GM19438 (cell line): Measurements from ENCODE around the gene ATOH8.

Source experiments
- ATAC-seq: cut with Tn5 transposase; IDR thresholded peaks from one replicate; pipeline ENCODE4 v1.9.1; 2021; ENCODE audit warnings: low read depth; ENCODE audit not compliant: unreplicated experiment

Gene ATOH8

DNA sequence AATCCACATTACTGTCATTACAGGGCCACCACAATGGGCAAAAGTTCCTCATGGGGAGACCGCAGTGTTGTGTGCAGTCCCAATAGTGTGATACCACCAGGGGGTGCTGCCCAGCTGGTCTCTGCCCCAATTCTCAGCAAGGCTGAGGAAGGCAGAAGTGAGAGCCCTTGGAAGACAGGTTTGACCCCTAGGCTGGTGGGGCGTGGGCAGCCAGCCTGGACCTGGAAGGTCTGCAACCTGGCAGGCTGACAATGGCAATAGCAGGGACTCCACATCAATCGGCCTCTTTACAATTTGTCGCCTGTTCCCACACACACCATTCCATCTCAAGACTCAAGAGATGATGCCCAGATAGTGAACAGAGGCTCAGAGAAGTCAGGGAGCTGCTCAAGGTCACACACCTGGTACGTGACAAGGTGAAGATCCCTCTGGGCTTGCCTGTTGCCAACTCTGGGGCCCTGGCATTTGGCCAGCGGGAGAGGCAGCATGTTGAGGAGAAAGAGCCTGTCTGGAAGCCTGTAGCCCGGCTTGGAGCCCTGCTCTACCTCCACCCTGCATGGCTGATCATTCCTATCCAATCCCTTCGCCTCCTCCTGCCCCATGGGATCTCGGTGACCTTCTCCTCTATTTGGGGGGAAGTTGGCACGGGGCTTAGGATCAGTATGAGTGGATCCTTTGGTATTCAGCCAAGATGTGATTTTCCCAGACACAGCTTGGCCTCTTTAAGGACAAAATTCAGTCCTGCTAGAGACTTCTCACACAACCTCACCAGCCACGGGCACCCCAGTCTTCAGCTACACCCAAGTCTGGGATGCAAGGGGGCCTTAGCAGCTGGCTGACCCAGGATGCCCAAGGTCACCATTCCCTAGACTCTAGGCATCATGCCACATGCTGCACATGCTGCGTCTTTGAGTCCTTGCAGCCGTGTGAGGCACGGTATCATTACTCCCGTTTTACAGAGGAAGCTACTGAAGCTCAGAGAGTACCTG lies 2.9 kb upstream of the ATOH8 start:
- no peak for ATAC-seq

DNA sequence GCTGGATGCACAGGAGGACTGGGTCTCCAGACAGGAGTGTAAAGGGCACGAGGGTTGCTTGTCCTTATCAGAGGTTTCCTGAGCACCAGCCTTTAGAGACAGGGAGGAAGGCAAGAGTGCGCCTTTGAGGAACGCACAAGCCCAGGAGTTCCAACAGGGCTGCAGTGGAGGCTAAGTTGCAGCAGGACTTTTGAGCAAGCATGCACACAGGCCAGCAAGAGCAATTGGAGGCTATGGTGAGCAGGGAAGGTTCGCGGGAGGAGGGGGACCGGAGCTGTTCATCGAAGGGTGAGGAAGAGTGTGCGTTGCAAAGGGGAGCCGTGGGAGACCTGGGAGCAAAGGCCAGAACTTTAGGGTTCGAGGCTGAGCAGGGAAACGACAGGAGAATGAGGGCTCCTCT lies 2.2 kb upstream of the ATOH8 start:
- no peak for ATAC-seq

DNA sequence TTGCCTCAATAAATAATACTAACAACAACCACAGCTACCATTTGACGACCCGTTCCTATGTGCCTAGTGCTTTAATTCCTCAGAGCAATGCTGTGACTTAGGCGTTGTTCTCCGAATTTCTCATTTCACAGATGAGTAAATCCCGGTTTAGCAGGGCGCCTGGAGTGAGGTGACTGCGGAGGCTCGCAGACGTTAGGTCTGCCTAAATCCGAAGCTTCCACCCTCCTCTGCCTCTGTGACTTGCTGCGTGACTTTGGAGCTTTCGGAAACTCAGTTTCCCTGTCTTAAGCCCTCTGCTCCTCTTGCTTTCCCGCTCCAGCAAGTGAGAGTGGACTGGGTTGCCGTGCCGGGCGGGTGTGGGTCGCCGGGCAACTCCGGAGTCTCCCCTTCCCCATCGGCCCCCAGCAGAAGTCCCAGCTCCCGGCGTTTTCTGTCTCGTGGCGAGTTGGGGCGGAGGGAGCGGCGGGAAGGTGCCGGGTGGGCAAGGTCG lies 711 bp upstream of the ATOH8 start:
- ATAC-seq, result no peak

DNA sequence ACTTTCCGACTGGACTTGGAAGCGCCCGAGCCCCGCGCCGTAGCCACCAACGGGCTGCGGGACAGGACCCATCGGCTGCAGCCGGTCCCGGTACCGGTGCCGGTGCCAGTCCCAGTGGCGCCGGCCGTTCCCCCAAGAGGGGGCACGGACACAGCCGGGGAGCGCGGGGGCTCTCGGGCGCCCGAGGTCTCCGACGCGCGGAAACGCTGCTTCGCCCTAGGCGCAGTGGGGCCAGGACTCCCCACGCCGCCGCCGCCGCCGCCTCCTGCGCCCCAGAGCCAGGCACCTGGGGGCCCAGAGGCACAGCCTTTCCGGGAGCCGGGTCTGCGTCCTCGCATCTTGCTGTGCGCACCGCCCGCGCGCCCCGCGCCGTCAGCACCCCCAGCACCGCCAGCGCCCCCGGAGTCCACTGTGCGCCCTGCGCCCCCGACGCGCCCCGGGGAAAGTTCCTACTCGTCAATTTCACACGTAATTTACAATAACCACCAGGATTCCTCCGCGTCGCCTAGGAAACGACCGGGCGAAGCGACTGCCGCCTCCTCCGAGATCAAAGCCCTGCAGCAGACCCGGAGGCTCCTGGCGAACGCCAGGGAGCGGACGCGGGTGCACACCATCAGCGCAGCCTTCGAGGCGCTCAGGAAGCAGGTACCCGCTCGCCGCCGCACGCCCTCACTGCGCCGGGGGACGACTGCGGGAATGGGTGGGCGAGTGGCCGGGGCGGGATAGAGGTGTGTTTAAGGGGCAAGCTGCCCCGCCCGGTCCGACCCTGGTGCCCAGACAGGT lies 713 bp downstream of the ATOH8 start:
- ATAC-seq, result no peak

DNA sequence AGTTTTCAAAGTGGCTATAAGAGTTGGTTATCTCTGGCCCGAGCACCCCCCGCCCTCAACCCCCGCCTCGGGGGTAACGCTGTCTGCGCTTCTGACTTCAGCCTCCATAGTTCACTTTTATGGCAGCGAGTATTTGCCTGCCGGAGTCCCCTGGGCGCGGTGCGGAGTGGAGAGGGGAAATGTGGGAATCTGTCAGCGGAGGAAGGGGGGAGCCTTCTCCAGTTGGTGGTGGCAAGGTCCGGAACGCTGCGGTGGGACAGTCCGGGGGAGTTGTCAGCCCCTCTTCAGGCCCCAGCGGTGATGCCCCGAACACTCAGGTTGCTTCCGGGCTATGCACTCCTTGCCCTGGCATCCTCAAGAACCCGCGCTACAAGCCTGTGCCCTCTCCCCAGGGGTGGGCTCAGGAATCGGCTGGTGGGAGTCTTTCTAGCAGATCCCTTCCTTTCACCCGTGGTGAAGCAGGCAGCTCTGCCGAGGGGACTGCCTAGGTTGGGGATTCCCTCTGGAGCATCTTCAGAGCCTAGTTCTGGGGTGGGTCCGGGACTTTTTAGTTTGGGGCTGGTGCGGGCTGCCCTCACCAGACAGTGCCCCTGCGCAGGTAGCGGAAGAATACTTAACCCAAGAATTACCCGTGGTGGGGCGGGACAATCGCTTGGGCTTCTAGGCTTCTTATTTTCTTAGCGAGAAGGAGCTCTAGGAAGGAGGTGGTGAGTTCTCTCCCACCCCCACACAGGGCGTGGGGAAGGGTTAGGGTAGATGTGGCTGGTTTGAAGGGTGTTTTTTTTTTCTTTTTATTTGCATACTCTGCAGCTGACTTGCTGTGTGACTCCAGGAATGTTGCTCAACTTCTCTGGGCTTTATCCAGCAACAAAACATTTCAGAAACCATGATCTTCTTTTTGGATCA lies 1.6 kb downstream of the ATOH8 start:
- no peak for ATAC-seq

DNA sequence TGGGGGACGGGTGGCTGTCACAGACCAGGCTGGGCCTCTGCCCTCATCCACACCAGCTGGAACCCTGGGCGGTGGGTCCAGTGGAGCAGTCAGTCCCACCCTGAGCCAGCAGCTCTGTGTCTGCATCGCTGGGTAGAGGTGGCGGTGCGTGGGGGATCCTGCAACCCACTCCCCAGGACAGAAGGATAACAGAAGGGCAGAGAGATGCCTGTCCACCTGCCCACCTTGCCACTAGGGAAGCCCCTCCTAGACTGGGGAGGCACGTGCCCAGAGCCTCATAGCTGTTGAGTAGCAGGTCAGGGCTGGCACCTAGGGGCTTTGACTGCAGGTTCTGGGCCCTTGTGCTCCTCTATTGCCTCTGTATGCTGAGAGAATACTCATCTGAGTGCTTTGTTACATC lies 2.4 kb downstream of the ATOH8 start:
- ATAC-seq, result no peak

DNA sequence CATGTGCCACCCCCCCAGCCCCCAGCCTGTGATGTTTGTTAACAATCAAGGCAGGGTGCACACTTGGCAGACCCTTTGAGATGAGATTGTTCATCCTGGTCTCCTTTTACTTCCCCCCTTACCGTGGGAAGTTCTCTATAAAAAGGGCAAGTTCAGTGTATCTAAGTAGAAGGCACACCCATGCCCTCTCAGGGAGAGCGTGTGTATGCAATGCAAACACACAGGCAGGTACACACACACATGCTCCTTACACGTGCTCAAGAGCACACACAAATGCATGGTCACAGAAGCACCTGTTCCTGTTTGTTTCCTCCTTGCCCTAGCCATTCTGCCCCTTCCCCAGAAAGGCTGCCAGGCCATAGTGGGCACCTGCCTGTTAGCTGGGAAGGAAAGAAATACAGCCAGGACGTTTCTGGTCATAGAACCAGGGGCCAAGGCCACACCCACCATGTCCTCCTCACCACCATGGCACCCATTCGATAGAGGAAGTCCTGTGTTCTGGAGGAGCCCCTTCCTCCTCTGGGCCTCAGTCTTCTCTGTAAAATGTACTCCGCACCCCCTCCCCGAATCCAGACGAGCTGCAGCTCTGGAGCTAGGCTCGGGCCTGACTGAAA lies 3.1 kb downstream of the ATOH8 start:
- no peak for ATAC-seq

DNA sequence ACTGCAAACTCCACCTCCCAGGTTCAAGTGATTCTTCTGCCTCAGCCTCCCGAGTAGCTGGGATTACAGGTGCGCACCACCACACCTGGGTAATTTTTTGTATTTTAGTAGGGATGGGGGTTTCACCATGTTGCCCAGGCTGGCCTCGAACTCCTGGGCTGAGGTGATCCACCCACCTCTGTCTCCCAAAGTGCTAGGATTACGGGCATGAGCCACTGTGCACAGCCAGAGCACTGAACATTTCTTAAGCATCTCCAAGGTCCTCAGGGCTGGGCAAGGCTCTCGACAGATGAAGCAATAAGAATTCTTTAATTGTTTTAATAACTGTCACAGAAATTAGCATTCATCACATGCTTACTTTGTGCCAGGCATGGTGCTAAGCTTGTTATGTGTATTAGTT lies 4.1 kb downstream of the ATOH8 start:
- no peak for ATAC-seq

DNA sequence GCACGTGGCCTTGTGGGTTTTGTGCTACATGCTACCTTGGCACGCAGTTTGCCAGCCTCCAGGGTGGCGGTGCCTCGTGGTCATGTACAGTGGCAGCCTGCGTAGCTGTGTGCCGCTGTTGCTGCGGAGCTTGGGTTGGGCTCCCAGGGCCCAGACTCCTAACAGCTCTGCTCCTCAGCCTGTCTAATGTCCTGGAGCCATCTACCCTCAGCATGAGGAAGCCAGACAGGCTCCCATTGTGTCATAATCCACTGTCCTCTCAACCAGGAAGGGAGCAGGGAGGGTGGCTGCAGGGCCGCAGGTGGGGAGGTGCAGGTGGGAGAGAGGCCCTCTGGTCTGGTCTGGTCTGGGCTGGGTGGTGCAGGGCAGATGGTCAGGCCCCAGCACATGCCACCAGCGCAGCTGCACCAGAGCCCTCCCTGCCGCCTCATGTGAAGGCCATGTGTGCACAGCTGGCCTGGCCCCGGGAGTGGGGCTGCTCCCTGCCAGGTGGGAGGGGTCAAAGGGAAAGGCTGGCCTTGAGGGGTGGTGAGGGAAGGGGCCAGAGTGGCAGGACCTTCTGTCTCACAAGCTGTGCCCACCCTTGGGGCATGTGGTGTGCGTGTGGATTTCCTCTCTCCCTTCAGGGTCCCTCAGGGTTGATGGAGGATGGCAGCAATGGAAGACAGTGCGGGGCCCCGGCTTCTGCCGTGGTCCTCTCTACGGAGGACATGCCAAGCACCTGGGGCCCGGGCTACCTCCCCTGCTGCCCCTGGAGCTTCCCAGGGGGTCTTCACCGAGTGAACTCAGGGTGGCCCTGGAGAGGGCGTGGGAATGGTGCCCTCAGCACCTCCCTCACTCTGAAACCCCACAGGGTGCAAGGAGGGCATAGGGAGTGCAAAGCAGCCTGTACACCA lies 4.8 kb downstream of the ATOH8 start:
- ATAC-seq, result no peak

DNA sequence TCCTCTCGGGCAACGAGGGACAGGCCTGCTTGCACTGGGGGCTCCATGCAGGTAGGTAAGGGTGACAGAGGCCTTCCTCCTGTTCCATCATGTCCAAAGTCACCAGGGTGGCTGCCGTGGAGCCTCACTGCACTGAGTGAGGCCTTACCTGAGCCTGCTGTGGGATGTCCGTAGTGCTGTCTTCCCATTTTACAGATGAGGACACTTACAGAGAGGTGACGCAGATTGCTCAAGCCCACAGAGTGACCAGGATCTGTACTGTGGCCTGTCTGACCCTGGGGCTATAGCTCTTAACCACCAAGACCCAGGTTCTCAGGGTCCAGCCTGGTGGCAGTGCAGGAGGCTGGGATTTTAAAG lies 5.4 kb downstream of the ATOH8 start:
- no peak for ATAC-seq

DNA sequence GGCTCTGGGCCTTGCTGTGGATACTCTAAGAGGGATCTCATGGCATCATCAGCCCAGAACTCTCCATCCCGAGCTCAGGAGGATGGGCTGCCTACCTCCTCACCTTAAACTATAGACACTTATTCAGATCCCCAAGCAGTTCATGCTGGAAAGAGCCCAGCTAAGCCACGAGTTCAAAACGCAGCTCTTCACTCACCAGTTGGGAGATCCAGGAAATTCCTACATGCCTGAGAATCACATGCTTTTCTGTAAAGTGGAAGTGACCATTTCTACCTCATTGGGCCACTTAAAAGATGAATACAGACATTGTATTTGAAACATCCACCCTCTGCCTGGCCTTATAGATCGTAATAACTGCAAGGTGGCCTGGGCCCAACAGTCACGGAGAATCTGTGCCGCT lies 6.6 kb downstream of the ATOH8 start:
- no peak for ATAC-seq

DNA sequence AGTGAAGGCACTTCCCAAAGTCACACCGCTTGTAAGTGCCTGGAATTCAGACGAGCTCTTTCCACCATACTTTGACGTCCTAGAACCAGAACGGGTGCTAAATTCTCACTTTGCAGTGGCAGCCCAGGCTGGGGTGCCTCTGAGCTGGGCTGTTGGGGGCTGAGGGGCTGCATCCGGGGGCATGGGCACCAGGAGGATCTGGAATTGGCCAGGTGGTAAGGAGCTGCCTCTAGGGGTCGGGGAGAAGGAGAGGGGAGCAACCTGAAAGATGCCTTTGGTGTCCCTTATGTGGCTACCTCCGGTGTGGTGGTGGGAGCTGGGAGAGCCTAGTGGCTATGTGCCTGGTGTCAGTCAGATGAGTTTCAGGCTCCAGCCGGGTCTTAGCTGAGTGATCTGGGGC lies 7.1 kb downstream of the ATOH8 start:
- no peak for ATAC-seq

DNA sequence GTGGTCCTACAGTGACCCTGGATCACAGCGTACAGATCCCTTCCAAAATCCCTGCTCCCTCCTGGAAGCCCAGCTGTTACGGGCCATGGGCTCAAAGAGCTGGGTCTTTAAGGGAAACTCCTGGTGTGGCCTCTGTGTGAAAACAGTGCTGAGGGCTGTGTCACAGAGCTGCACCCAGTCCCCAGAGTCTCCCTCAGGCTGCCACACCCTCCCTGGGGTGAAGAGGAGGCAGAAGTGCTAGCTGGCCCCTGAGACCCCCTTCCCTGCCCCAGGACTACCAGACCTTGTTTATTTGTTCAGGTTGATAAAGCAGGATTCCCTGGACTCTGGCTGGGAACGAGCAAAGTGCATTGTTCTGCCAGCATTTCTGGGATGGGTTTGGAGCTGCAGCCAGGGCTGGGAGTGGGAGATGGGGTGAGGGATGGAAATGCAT lies 7.7 kb downstream of the ATOH8 start:
- ATAC-seq, result no peak

DNA sequence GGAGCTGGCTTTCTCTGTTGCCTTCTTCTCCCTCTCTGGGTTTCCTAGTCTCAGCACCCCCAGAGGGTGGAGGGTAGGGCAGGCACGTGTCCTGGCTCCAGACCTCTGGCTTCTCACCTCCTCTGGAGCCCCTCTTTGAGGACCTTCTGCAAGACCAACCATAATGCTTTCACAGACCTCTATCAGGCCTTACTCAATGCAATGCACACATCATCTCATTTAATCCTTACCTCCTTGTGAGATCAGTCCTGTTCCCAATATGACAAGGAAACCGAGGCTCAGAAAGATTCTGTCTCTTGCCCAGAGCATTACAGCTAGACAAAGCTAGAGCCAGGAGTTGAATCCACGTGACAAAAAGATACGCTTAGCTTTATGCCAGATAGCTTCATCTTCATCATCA lies 8.2 kb downstream of the ATOH8 start:
- no peak for ATAC-seq

DNA sequence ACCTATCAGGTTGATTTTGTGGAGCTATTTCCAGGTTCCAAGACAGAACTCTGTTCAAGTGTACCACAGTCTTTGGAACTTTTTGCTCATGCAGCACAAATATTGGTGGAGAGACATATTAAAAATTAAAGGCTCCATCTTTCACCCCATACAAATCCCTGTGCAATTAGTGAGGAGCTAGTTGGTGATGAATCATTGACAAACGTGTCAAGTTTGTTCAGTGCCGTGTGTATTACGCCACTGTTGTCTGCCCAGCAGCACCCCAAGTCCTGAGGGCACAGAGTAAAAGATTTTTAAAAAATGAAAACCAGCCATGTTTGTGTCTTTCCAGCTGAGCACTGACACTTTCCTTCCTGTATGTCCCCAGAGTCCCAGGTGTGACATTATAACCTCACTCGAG lies 9.3 kb downstream of the ATOH8 start:
- ATAC-seq, result no peak

DNA sequence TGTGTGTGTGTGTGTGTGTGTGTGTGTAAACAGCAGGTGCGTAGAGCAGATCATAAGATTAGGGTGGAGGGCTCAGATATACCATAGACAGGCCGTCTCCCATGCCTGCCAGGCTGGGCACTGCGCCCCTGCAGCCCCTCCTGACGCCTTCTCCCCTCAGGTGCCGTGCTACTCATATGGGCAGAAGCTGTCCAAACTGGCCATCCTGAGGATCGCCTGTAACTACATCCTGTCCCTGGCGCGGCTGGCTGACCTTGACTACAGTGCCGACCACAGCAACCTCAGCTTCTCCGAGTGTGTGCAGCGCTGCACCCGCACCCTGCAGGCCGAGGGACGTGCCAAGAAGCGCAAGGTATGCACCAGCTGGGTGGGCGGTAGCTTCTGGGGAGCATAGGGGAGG lies 10.0 kb downstream of the ATOH8 start:
- no peak for ATAC-seq

DNA sequence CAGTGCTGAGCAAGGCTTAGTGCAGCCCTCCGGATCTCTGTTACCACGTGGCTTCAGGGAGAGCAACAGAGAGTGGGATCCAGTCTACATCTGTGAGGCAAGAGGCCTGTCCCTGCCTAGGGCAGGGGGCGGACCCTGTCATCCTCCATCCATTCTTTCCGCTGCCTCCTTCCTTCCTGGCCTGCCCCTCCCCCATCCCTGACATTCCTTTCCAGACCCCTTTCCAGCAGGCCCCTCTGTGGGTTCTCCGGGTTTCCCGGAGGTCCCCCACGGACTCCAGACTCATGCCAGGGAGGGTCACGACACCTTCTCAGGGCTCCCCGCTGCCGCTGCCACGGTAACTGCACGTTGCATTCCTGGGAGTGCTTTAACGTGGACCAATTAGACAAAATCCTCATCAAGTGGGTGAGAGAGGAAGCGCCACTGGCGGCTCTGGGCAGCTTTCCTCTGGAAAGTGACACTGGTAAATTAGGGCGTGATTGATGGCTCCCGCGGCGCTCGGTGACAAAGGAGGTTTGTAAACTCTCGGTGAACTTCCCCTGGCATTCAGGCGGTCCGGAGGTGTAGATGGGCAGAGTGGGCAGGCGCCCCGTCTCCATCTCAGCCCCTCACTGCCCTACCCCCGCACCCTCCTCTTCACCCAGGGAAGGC lies 11.4 kb downstream of the ATOH8 start:
- no peak for ATAC-seq

DNA sequence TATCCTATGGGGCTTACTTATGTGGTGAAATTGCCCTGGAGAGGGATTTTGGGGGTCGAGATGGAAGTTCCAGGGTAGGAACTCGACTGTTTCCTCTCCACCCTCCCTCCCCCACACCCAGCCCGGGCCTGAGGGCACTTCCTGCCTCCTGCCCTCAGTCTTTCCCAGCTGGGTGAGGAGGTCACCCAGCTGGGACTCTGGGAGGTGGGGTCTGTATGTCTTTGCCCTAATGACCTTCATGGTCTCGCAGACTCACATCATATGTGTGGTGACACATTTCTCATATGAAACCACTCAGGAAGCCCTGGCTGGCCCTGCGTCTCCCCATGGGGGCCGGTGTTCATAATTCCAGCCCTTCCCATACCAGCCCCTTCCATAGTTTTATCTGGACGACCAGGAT lies 12.4 kb downstream of the ATOH8 start:
- no peak for ATAC-seq
